Measurements from ENCODE around the gene TPH1.

Gene TPH1

DNA sequence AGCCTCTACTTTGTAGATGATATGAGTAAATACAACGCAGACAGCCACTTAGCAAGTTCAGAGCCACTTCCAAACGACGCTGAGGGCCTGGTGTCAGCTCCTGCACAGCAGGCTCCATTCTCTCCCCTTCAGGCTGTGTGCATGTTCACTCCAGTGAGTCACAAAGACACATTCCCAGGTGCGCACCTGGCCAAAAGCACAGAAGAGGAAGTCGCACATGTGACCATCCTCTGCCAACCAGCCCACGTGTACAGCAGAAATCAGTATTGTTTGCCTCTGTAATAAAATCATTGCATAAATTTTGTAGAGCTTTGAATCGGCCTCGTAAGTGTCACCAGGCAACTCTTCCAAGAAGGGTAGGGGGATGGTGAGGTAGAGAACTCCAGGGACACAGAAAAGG lies 19.5 kb upstream of the TPH1 start:
- no peaks in the 10 kb centered on the region for H3K36me3 ChIP-seq (ENCODE audit: control insufficient read depth in 1 of 2, insufficient read depth in 2 of 2, low read length in 2 of 2)
- H3K27ac ChIP-seq (ENCODE audit: low read length): no peak overlapping the region
- H3K27me3 ChIP-seq (ENCODE audit: low read depth, low read length): no peaks in the 10 kb centered on the region

DNA sequence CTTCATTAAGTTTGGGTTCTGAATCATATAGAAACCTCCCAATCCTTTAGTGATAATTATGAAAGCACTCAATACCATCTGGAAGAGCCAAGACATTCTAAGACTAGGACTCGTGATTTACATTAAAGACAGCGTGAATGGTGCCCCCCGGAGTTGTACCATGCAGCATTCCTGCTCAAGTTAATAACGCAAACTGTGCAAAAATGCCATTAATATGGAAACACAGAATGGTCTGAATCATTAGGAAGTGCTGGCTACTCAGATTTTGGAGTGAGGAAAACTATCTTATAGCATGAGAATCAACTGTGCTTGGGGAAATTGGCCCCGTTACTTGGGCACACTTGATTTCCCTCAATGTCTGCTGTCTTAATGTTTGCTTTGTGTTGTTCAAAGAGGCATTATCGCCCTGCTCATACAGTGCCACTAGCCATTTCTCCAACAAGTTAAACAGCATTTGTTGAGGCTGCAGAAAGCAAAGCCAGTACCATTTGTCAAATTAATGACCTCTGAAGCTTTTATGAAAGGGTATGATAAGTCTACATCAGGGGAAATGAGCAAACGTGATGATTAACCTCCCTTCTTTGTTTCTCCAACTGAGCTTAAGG lies 18.5 kb upstream of the TPH1 start:
- H3K4me1 ChIP-seq (ENCODE audit: control insufficient read depth in 1 of 2, insufficient read depth in 2 of 2, low read length in 2 of 2): no peaks in the 10 kb centered on the region
- H3K27ac ChIP-seq (ENCODE audit: low read length): no peak overlapping the region
- H3K27me3 ChIP-seq (ENCODE audit: low read depth, low read length): no peaks in the 10 kb centered on the region
- no peaks in the 10 kb centered on the region for H3K36me3 ChIP-seq (ENCODE audit: control insufficient read depth in 1 of 2, insufficient read depth in 2 of 2, low read length in 2 of 2)
- H3K4me3 ChIP-seq (ENCODE audit: low read depth in 1 of 2, low read length in 2 of 2): no peak overlapping the region
- no peaks in the 10 kb centered on the region for H3K9me3 ChIP-seq (ENCODE audit: control insufficient read depth in 1 of 2, low read length in 2 of 2)

More for the DNA sequence above, 19.5 kb upstream of the TPH1 start:
- H3K4me3 ChIP-seq (ENCODE audit: low read depth in 1 of 2, low read length in 2 of 2): no peak overlapping the region
- H3K4me1 ChIP-seq (ENCODE audit: control insufficient read depth in 1 of 2, insufficient read depth in 2 of 2, low read length in 2 of 2): no peaks in the 10 kb centered on the region
- H3K9me3 ChIP-seq (ENCODE audit: control insufficient read depth in 1 of 2, low read length in 2 of 2): no peaks in the 10 kb centered on the region

DNA sequence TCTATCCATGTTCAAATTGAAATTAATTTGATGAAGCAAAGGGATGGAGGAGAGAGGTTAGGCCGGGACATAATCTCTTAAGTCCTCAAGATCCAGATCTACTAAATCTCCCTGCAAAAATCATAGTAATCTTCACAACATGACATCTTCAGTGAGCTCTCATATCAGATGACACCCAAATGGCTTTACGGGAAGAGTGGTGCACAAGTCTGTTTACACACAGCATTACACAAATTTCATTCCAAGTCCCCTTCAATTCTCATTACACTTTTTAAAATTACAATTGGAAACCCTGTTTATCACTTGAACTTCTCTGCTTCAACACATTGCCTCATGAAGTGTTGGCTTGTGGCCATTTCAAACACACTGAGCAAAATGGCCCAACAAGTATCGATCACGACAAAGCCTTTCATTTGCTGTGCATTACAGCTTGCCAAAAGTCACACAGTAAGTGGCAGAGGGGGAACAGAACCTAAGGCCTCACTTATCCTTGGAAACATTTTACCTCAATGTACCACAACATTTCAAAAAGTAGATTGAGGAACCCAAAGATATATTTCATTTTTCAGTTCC lies 17.9 kb upstream of the TPH1 start:
- H3K4me3 ChIP-seq (ENCODE audit: low read depth in 1 of 2, low read length in 2 of 2): no peak overlapping the region
- no peak overlapping the region for H3K27ac ChIP-seq (ENCODE audit: low read length)
- no peaks in the 10 kb centered on the region for H3K27me3 ChIP-seq (ENCODE audit: low read depth, low read length)
- H3K4me1 ChIP-seq (ENCODE audit: control insufficient read depth in 1 of 2, insufficient read depth in 2 of 2, low read length in 2 of 2): no peaks in the 10 kb centered on the region
- H3K36me3 ChIP-seq (ENCODE audit: control insufficient read depth in 1 of 2, insufficient read depth in 2 of 2, low read length in 2 of 2): no peaks in the 10 kb centered on the region
- H3K9me3 ChIP-seq (ENCODE audit: control insufficient read depth in 1 of 2, low read length in 2 of 2): no peaks in the 10 kb centered on the region

DNA sequence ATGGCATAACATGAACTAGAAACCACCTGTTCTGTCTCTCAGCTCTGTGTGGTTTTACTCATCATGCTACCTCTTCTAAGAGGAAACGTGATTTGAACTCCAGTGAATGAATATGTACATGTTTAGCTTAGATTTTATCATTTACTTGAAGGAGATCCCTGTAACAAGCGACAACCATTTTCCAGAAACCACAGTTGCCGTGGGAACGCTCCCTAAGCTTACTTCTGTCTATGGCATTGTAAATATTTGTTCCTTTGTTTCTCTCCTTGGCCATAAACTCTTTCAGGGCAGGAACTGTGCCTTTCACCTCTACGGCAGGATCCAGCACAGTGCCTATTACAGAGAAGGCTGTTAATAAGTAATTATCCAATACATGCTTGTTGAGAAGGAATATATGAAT lies 17.1 kb upstream of the TPH1 start:
- Histone ChIP-seq H3K36me3 (ENCODE audit: control insufficient read depth in 1 of 2, insufficient read depth in 2 of 2, low read length in 2 of 2) (no peaks in the 10 kb centered on the region), H3K4me1 (ENCODE audit: control insufficient read depth in 1 of 2, insufficient read depth in 2 of 2, low read length in 2 of 2) (no peaks in the 10 kb centered on the region), H3K27me3 (ENCODE audit: low read depth, low read length) (no peaks in the 10 kb centered on the region), H3K4me3 (ENCODE audit: low read depth in 1 of 2, low read length in 2 of 2) (no peak overlapping the region), H3K9me3 (ENCODE audit: control insufficient read depth in 1 of 2, low read length in 2 of 2) (no peaks in the 10 kb centered on the region), H3K27ac (ENCODE audit: low read length) (no peak overlapping the region)

DNA sequence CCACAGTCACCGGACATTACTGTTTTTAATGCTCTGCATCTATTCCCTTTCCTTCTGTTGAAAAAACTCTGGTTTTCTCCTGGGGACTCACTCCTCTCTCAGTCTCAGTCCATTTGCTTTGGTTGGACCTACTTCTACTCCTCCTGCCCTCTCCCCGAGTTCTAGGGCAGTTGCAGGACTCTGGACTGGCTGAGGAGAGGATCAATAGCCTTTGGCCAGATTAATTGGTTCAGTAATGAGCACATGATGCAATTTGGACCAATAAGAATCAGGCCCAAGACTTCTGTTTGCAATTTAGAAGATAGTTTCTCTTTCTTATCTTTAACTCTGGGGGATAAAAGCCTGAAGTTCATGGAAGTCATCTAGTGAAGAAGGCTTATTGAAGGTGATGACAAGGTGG lies 15.3 kb upstream of the TPH1 start:
- Histone ChIP-seq H3K4me3 (ENCODE audit: low read depth in 1 of 2, low read length in 2 of 2) (no peak overlapping the region), H3K36me3 (ENCODE audit: control insufficient read depth in 1 of 2, insufficient read depth in 2 of 2, low read length in 2 of 2) (no peaks in the 10 kb centered on the region), H3K27me3 (ENCODE audit: low read depth, low read length) (no peaks in the 10 kb centered on the region), H3K4me1 (ENCODE audit: control insufficient read depth in 1 of 2, insufficient read depth in 2 of 2, low read length in 2 of 2) (no peaks in the 10 kb centered on the region), H3K27ac (ENCODE audit: low read length) (no peak overlapping the region), H3K9me3 (ENCODE audit: control insufficient read depth in 1 of 2, low read length in 2 of 2) (no peaks in the 10 kb centered on the region)

DNA sequence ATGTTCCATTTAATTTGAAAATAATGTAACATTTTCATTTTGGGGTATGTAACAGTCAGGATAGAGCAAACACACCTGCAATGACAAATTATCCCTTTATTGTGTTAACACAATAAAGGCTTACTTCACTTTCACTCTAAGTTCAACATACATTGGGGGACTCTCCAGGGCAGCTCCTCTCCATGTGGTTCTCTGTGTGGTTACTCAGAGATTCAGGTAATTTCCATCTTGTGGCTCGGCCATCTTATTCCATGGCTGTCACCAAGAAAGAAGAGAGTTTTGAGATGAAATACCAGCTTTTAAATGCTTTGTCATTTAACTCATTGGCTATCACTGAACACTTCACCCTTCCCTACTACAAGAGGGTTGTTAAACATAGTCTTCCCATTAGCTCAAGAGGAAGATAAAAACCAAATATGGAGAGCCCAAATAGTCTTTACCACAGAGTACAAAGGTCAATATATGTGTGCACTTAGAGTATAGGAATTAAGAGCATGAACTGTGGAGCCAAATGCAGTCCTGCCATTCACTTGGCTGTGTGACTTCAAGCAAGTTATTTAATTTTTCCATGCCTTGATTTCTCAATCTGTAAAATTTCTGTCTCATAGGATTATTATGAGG lies 10.6 kb upstream of the TPH1 start:
- Histone ChIP-seq H3K4me1 (ENCODE audit: control insufficient read depth in 1 of 2, insufficient read depth in 2 of 2, low read length in 2 of 2) (no peaks in the 10 kb centered on the region), H3K27ac (ENCODE audit: low read length) (no peak overlapping the region), H3K27me3 (ENCODE audit: low read depth, low read length) (no peaks in the 10 kb centered on the region), H3K9me3 (ENCODE audit: control insufficient read depth in 1 of 2, low read length in 2 of 2) (no peaks in the 10 kb centered on the region), H3K4me3 (ENCODE audit: low read depth in 1 of 2, low read length in 2 of 2) (no peak overlapping the region), H3K36me3 (ENCODE audit: control insufficient read depth in 1 of 2, insufficient read depth in 2 of 2, low read length in 2 of 2) (no peaks in the 10 kb centered on the region)

DNA sequence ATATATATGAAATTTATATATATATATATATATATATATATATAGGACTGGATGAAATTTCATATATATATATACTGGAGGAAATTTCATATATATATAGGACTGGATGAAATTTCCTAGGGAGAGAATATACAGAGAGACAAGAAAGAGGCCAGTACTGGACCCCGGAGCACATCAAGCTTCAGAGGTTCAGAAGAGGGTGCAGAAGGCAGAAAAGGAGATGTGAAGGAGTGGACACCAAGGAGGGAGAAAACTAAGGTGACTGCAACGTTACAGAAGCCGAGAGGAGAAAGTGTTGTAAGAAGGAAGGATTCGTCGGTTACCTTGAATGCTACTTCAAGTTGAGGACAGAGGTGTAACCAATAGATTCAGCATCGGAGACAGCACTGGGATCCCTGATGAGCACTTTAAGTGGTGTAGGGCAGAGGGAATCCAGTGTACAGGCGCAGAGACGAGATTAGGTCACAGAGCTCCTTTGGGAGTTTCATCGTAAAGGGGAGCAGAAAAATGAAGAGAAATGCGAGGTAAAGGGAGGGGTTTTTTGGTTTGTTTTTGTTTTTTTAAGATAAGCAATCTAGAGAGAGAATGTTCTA lies 8.5 kb upstream of the TPH1 start:
- Histone ChIP-seq H3K27ac (ENCODE audit: low read length) (no peak overlapping the region), H3K4me1 (ENCODE audit: control insufficient read depth in 1 of 2, insufficient read depth in 2 of 2, low read length in 2 of 2) (no peaks in the 10 kb centered on the region), H3K9me3 (ENCODE audit: control insufficient read depth in 1 of 2, low read length in 2 of 2) (no peaks in the 10 kb centered on the region), H3K27me3 (ENCODE audit: low read depth, low read length) (no peaks in the 10 kb centered on the region), H3K36me3 (ENCODE audit: control insufficient read depth in 1 of 2, insufficient read depth in 2 of 2, low read length in 2 of 2) (no peaks in the 10 kb centered on the region), H3K4me3 (ENCODE audit: low read depth in 1 of 2, low read length in 2 of 2) (no peak overlapping the region)

DNA sequence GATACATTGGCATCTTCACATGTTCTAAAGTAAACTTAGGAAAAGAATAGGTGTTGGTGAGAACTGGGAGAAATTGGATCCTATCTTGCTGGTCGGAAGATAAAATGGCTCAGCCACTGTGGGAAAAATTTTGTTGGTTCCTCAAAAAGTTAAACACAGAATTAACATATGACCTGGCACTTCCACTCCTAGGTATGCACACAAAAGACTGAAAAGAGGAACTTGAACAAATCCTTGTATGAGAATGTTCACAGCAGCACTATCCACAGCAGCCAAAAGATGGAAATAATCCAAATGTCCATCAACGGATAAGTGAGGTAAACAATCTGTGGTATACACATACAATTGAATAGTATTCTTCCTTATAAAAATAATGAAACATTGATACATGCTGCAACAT lies 4.8 kb upstream of the TPH1 start:
- H3K9me3 ChIP-seq (ENCODE audit: control insufficient read depth in 1 of 2, low read length in 2 of 2): no peaks in the 10 kb centered on the region
- H3K36me3 ChIP-seq (ENCODE audit: control insufficient read depth in 1 of 2, insufficient read depth in 2 of 2, low read length in 2 of 2): no peaks in the 10 kb centered on the region
- H3K4me1 ChIP-seq (ENCODE audit: control insufficient read depth in 1 of 2, insufficient read depth in 2 of 2, low read length in 2 of 2): peaks cover 0 to 7% of the 10 kb centered on the region in 2 donors
- H3K27me3 ChIP-seq (ENCODE audit: low read depth, low read length): peaks cover 3% of the 10 kb centered on the region
- no peak overlapping the region for H3K27ac ChIP-seq (ENCODE audit: low read length)
- H3K4me3 ChIP-seq (ENCODE audit: low read depth in 1 of 2, low read length in 2 of 2): no peak overlapping the region

DNA sequence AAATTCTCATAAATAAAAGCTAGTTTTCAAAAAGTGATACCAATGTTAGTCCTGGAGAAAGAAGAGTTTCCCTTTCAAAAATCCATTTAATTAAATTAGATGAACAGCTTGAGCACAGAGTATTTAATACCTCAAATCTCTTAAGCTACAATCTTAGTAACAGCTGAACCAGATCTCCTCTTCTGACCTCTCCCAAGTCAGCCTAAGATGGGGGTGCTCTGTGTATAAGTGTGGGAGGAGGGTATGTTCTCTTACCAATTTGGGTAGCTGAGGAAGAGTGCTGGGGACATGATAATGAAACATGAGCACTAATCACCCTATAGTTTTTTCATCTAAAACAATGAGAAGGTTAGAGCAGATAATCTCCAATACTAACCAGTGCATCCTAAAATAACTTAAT lies 9.6 kb downstream of the TPH1 start:
- Histone ChIP-seq H3K4me3 (ENCODE audit: low read depth in 1 of 2, low read length in 2 of 2) (no peak overlapping the region), H3K27ac (ENCODE audit: low read length) (no peak overlapping the region), H3K36me3 (ENCODE audit: control insufficient read depth in 1 of 2, insufficient read depth in 2 of 2, low read length in 2 of 2) (no peaks in the 10 kb centered on the region), H3K27me3 (ENCODE audit: low read depth, low read length) (no peaks in the 10 kb centered on the region), H3K9me3 (ENCODE audit: control insufficient read depth in 1 of 2, low read length in 2 of 2) (no peaks in the 10 kb centered on the region), H3K4me1 (ENCODE audit: control insufficient read depth in 1 of 2, insufficient read depth in 2 of 2, low read length in 2 of 2) (no peaks in the 10 kb centered on the region)

DNA sequence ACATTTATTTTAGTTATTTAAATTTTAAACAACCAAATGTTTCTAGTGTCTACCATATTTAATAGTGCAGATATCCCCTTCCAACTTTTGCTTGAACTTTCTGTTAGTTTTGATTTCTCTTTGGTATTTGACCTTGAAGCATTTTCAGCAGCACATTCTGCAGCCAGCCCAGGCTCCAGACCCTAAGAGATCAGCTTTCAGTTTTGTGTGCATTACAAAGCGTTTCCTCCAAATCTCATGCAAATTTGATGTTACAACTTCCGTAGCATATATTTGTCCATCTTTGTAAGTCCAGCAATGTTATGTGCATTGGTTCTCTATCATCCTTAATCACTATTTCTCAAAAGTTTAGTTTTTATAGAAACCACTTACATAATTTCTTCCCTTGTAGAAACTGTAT lies 18.6 kb downstream of the TPH1 start:
- no peaks in the 10 kb centered on the region for H3K4me1 ChIP-seq (ENCODE audit: control insufficient read depth in 1 of 2, insufficient read depth in 2 of 2, low read length in 2 of 2)
- H3K4me3 ChIP-seq (ENCODE audit: low read depth in 1 of 2, low read length in 2 of 2): no peak overlapping the region
- H3K9me3 ChIP-seq (ENCODE audit: control insufficient read depth in 1 of 2, low read length in 2 of 2): no peaks in the 10 kb centered on the region
- no peaks in the 10 kb centered on the region for H3K36me3 ChIP-seq (ENCODE audit: control insufficient read depth in 1 of 2, insufficient read depth in 2 of 2, low read length in 2 of 2)
- no peaks in the 10 kb centered on the region for H3K27me3 ChIP-seq (ENCODE audit: low read depth, low read length)
- H3K27ac ChIP-seq (ENCODE audit: low read length): no peak overlapping the region

DNA sequence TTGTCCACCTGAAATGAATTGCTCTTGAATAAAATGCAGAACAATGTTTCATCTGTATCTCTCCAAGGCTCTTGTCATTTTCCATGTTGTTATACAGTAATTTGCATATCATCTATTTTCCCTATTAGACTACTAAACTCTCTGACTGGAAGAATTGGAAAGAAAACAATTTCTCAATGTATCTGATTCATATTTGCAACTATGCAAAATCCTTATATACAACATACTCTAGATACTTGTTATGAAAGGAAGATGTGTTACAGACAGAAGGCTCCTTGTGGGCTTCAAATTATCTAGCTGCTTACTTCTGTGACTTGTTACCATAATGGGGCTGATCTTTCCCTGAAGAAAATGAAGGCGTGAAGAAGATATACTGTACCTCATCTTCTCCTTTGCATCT lies 23.6 kb downstream of the TPH1 start:
- no peaks in the 10 kb centered on the region for H3K36me3 ChIP-seq (ENCODE audit: control insufficient read depth in 1 of 2, insufficient read depth in 2 of 2, low read length in 2 of 2)
- no peaks in the 10 kb centered on the region for H3K4me1 ChIP-seq (ENCODE audit: control insufficient read depth in 1 of 2, insufficient read depth in 2 of 2, low read length in 2 of 2)
- H3K27me3 ChIP-seq (ENCODE audit: low read depth, low read length): no peaks in the 10 kb centered on the region
- H3K9me3 ChIP-seq (ENCODE audit: control insufficient read depth in 1 of 2, low read length in 2 of 2): no peaks in the 10 kb centered on the region
- no peak overlapping the region for H3K4me3 ChIP-seq (ENCODE audit: low read depth in 1 of 2, low read length in 2 of 2)
- H3K27ac ChIP-seq (ENCODE audit: low read length): no peak overlapping the region
